ENCODE results near the gene MUSTN1.

The MUSTN1 gene

GRCh38 chr3:52809662-52810377, 25.0 kb downstream of the MUSTN1 start:
- in situ Hi-C loops (cut with MboI; ENCODE audit: low sequenced_read_pairs), result no loop called here

GRCh38 chr3:52809149-52809548, 25.7 kb downstream of the MUSTN1 start:
- in situ Hi-C loops (cut with MboI; ENCODE audit: low sequenced_read_pairs), result no loop called here

DNA sequence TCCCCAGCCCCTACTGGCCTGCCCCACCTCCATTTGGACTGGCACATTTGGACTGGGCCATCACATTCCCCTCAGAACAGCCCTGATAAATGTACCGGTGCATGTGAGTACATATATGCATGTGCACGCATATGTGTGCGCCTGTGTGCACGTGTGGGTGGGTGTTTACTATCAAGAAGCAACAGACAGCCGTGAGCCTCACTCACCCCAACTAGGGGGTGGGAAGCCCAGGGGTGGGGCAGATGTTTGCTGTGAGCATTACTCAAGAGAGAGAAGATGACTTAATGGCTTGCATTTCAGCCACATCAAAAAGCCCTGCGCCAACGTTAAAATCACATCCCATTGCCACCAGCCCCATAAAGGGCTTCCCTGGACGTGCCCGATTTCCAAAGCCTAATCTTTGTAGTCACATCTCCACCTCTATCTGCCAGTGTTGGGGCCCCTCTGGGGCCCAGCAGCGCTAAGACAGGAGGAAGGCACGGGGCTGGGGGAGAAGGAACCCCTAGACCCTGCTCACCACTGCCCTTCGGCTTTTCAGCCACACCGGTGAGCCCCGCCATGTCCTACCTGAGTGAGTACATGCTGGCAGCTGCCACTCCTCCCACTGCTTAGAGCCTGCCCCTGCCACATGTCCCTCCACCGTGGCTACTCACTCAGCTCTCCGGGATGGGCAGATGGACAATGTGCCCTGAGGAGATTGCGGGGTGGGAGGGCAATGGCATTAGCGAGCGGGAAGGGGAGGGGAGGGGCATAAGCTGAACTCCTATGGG, 29.4 kb downstream of the MUSTN1 start:
- in situ Hi-C loops (cut with MboI; ENCODE audit: low sequenced_read_pairs), result no loop called here

DNA sequence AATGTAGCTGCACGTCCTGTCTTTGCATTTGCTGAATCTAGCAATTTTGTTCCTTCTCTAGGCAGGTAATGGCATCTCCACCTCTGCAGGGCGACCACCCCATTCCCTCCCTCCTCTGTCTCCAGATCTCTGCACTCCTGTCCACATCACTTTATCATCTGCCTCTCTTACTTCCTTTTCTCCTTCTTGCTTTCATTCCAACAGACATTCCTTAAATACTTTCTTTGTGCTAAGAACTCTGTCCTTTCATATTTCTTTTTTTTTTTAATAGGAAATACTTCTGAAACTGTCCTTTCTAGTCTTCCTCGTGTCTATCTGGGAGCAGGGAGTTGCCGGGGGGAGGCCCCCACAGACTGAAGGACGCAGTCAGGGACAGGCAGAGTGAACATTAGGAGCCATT, 33.0 kb downstream of the MUSTN1 start:
- in situ Hi-C loops (cut with MboI; ENCODE audit: low sequenced_read_pairs), result no loop called here

DNA sequence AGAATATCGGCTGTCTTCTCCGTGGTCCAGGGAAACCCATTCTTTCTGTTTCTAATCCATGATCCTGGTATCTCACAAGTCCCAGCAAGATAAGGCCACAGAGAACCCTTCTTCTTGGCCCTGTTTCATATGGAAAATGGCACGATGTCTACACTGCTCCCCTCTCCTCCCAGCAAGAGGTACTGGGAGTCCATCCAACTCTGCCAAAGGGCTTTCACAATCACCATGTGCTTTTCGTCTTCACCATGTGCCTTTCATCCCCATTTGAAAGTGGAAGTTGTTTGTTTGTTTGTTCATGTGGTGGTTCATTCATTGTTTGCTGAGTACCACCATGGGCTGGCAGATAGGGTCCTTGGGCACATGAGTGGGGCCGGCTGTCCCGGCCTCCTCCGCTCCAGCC, 34.7 kb downstream of the MUSTN1 start:
- in situ Hi-C loops (cut with MboI; ENCODE audit: low sequenced_read_pairs), result no loop called here

- in situ Hi-C loops (cut with MboI; ENCODE audit: low sequenced_read_pairs), result no loop called here
These were observed 35.8 kb downstream of the MUSTN1 start for GRCh38 chr3:52798978-52799476.

DNA sequence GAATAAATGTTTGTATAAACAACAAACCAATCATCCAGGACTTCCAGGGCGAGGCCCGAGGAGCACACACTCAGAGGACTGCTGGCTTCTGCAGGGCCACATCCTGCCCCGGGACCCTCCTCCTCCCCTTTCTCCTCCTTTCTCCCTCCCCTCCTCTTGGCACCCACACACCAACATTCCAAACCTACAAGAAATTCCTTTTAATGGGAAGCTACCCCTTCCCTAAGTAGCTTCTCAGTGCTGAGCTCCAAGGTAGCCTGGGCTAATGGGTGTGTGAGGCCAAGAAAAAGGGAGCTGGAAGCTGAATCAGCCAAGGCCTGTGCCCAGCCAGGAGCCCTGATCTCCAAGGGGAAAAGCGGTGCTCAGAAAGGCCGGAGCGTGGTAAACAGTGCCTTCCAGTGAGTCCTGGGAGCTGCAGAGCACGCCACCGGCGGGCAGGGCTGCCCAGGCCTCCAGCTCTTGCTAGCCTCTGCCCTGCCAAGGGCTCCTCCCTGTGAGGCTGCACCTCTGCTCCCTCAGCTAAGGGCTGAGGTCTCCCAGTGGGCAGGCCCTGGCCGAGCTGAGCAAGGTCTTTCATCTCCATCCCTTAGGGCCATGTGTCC, 36.3 kb downstream of the MUSTN1 start:
- in situ Hi-C loops (cut with MboI; ENCODE audit: low sequenced_read_pairs), result no loop called here

- in situ Hi-C loops (cut with MboI; ENCODE audit: low sequenced_read_pairs), result no loop called here
These were observed 38.4 kb downstream of the MUSTN1 start for GRCh38 chr3:52796411-52796810.

DNA sequence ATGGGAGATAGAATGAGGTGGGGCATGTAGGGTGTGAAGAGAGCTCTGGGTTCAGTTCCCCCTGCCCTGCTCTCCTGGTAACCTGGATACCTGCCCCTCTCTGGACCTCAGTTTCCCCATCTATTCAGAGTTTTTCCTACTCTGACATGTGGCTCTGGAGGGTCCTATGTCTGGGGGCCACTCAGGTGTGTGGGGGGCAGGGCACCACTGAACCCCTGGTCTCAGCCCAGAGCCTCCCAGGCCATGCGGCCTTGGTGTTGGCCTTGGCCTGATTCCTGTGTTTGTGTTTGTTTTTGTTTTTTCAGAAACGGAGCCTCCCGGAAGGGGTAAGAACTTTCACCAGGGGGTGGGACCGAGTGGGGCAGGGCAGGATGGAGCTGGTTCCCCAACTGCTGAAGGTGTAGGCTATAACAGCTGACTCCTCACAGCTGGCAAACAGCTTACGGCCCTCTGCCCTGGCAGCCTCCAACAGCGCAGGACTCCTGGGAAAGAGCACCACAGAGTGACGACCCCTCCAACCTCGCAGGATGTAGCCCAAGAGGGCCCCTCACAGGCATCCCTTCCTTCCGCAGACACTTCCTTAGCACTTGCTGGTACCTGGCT, 39.4 kb downstream of the MUSTN1 start:
- in situ Hi-C loops (cut with MboI; ENCODE audit: low sequenced_read_pairs), result no loop called here

DNA sequence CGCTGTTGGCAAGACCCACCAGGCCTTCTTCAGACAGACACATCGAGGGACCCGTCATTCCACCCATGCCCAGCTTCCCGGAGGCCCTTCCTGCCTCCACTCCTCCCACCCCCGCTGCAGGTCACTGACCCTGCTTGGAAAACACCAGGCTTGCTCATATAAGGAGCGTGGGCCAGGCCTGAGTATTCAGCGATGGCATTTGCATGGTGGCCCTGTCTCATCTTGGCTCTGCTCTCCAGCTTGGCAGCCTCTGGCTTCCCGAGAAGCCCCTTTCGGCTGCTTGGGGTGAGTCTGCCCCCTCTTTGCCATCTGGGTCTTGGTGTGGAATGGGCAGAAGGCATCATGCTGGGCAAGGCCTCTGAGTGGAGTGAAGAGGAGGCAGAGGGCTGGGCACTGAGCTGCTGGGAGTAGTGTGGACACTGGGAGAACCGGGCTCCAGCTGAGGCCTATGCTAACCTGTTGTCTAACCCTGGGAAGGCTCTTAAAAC, 40.2 kb downstream of the MUSTN1 start, which contains the start of gene ITIH3:
Gene ITIH3 (plus strand): TSS at position 185 of the 488 bp plus-strand sequence. CDS start 8 bp downstream, at position 193.
- in situ Hi-C loops (cut with MboI; ENCODE audit: low sequenced_read_pairs), result no loop called here

DNA sequence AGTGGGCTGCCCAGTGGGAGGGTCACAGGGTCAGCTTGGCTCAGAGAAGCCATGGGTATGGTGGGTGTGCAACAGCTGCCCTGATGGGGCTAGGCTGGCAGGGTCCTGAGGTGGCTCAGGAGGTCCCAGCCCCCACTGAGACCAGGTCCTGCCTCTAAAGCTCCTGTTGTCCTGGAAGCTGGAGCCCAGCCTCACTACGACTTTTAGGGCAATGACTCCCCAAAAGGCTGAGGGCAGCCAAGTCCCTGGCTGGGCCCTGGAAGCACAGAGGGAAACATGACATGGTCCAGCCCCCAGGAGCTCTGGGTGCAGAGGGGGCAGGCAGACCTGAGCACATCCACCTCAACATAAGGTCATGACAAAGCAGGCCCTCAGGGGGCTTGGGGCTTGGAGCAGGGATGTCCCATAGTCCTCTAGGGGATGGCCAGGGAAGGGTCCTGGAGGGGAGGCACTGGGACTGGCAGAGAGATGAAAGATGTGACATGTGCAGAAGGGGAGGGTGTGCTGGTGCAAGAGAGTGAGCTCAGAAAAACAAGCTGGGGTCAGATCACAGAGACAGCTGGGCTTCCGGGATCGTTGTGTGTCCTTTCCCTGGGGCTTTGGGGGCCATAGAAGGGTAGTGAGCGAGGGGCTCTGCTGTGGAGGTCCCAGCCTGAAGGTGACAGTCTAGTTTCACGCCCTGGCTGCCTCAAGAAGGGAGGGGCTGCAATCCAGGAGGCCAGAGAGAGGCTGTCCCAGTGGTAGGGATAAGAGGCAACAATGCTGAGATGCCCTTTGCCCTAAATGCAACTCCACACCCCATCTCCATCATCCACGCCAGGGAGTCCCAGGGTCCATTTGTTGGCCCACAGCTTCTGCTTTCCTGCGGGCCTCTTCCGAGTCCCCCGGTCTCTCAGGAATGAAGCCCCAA, 40.9 kb downstream of the MUSTN1 start:
- in situ Hi-C loops (cut with MboI; ENCODE audit: low sequenced_read_pairs), result no loop called here

GRCh38 chr3:52792961-52793695, 41.7 kb downstream of the MUSTN1 start:
- in situ Hi-C loops (cut with MboI; ENCODE audit: low sequenced_read_pairs), result no loop called here

DNA sequence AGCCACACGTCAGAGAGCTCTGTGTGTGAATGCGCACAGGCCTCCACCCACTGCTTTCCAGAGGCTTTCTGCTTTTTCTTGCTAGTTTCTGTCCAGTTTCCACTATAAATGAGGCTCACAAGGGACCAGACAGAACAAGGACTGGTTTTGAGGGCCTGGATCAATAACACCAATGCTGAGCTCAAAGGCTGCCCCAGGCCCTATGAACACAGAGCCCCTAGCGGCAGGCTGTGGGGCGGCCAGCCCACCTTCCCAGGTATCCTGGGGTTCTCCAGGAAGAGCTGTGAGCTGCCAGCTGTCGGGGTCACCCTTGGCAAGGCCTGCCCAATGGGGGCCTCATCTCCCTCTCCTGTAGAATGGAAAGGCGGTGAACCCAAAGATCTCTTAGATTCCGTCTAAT, 42.4 kb downstream of the MUSTN1 start:
- in situ Hi-C loops (cut with MboI; ENCODE audit: low sequenced_read_pairs), result no loop called here

- in situ Hi-C loops (cut with MboI; ENCODE audit: low sequenced_read_pairs), result no loop called here
These were observed 42.9 kb downstream of the MUSTN1 start for GRCh38 chr3:52791928-52792327.

DNA sequence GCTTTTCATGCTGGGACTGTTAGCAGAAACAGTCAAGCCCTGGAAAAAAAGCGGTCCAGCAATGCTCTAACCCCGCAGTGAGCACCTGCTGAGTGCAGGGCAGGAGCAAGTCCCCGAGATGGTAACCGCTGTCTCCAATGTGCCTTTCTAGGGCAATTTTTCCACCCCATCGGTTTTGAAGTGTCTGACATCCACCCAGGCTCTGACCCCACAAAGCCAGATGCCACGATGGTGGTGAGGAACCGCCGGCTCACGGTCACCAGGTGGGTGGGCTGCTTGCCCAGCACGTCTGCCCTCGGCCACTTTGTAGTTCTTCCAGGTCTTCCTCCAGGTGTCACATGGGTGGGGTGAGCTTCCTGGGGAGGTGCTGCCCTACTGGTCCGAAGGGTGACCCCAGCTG, 43.5 kb downstream of the MUSTN1 start:
- in situ Hi-C loops (cut with MboI; ENCODE audit: low sequenced_read_pairs), result no loop called here

DNA sequence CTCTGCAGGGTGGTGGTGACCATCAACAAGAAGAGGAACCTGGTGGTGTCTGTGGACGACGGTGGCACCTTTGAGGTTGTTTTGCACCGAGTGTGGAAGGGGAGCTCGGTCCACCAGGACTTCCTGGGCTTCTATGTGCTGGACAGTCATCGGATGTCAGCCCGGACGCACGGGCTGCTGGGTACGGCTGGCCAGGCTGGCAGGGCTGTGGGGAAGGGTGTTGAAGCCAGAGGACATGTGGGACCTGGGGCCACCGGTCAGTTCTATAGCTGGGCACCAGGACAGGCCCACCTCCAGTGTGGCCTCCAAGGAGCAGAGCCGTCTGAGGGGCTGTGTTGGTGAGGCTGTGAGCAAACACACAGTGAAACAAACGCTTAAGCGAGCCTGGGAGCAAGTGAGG, 44.1 kb downstream of the MUSTN1 start:
- in situ Hi-C loops (cut with MboI; ENCODE audit: low sequenced_read_pairs), result no loop called here

GRCh38 chr3:52790337-52790736, 44.5 kb downstream of the MUSTN1 start:
- in situ Hi-C loops (cut with MboI; ENCODE audit: low sequenced_read_pairs), result no loop called here

- in situ Hi-C loops (cut with MboI; ENCODE audit: low sequenced_read_pairs), result no loop called here
These were observed 45.1 kb downstream of the MUSTN1 start for GRCh38 chr3:52789746-52790040.

GRCh38 chr3:52788890-52789745, 45.7 kb downstream of the MUSTN1 start:
- in situ Hi-C loops (cut with MboI; ENCODE audit: low sequenced_read_pairs), result no loop called here
